Measurements from ENCODE around the gene CARHSP1. TPM values are rescaled to one million over a fixed set of nuclear protein-coding genes. Genes with fewer than 3 reads are reported as not detected.

Gene CARHSP1
- total and polyA plus RNA-seq, 2 of the 8 experiments (the other 6 are each of a cell fraction or from before 2014, with no cell fraction given), result 292 to 300 TPM

DNA sequence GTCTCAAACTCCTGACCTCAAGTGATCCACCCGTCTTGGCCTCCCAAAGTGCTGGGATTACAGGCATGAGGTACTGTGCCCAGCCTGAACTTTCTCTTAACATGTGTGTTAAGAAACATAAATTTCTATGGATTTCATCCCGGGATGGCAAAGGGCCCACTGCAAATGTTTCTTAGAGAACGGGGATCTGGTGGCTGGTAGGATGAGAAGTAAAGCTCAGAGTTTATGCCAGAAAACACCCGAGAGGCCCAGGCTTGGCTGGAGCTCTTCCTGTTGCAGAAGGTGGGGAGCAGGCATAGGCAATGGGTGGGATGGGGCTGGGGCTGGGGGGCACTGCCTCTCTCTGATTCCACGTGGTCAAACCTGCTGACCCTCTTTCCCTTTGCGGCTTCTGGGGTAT, 5.6 kb upstream of the CARHSP1 start:
- Histone ChIP-seq H4K20me1 (replicated peaks in 1 of 2; ENCODE audit: control insufficient read depth in 1 of 2, insufficient read depth in 2 of 2, low read length in 2 of 2) (no peaks in the 10 kb centered on the region), H3K27me3 (replicated peaks in 1 of 4; ENCODE audit: control insufficient read depth in 3 of 4, extremely low read depth in 1 of 4, insufficient read depth in 3 of 4, low read length in 3 of 4) (no peaks in the 10 kb centered on the region), H3K23ac (ENCODE audit: insufficient read length) (no peak overlapping the region), H3K14ac (ENCODE audit: insufficient read length) (no peak overlapping the region), H2BK5ac (ENCODE audit: low read depth, low read length) (no peak overlapping the region), H4K8ac (ENCODE audit: extremely low read depth, insufficient read depth, low read length) (no peak overlapping the region), H3K9me3 (ENCODE audit: insufficient read depth in 2 of 2, low read depth in 1 of 2, low read length in 1 of 2) (no peaks in the 10 kb centered on the region), H2BK15ac (ENCODE audit: low read length) (no peak overlapping the region), H3K36me3 (ENCODE audit: control insufficient read depth in 2 of 4, insufficient read depth in 4 of 4, low read length in 3 of 4) (no peaks in the 10 kb centered on the region), H2AK5ac (ENCODE audit: low read depth, low read length) (no peak overlapping the region), H3K79me1 (ENCODE audit: low read depth, low read length) (no peaks in the 10 kb centered on the region), H3K9ac (replicated peaks in 1 of 4; ENCODE audit: extremely low read depth in 1 of 4, low read depth in 3 of 4, low read length in 3 of 4) (no peak overlapping the region), H3K79me2 (ENCODE audit: control insufficient read depth in 1 of 2, insufficient read depth in 2 of 2, low read length in 2 of 2) (no peaks in the 10 kb centered on the region), H3K4ac (replicated peaks; ENCODE audit: insufficient read length, low read depth, low read length) (no peak overlapping the region), H2BK120ac (replicated peaks; ENCODE audit: low read depth, low read length) (no peak overlapping the region), H3K56ac (replicated peaks; ENCODE audit: insufficient read length, low read depth, low read length) (no peak overlapping the region), H3K4me1 (replicated peaks in 1 of 4; ENCODE audit: control insufficient read depth in 3 of 4, insufficient read depth in 4 of 4, low read length in 3 of 4) (peaks cover 3 to 13% (median 8%) of the 10 kb centered on the region in 4 experiments), H2AFZ (ENCODE audit: low read length) (no peak overlapping the region), H4K5ac (ENCODE audit: insufficient read length, low read depth, low read length) (no peak overlapping the region), H2BK12ac (ENCODE audit: low read depth, low read length) (no peak overlapping the region), H3K27ac (ENCODE audit: low read depth, low read length) (no peak overlapping the region), H2BK20ac (ENCODE audit: low read length) (no peak overlapping the region), H3K18ac (ENCODE audit: extremely low read depth, low read length) (no peak overlapping the region), H4K91ac (replicated peaks; ENCODE audit: insufficient read length, low read length) (no peak overlapping the region), H3K23me2 (ENCODE audit: low read depth, low read length) (peaks cover 2% of the 10 kb centered on the region; the same call in 1 of the 2 replicates), H3K4me2 (ENCODE audit: insufficient read depth in 1 of 2, low read depth in 2 of 2, low read length in 2 of 2) (no peak overlapping the region), H3K4me3 (ENCODE audit: extremely low read depth in 1 of 4, insufficient read depth in 2 of 4, low read depth in 3 of 4, low read length in 4 of 4) (no peak overlapping the region)
- 88% methylated on average over 6 of the region's 6 CpGs; no CpG with 5 or more reads in 1 of the 2 experiments for WGBS, 2 experiments (ENCODE audit: extremely low coverage in 1 of 2, insufficient coverage in 1 of 2, insufficient read length in 1 of 2, insufficient replicate concordance in 2 of 2, low coverage in 1 of 2, low lambda C conversion rate in 2 of 2, missing lambda C conversion rate in 1 of 2)
- ChIA-PET POLR2A (ENCODE audit: partially characterized antibody) (interaction anchor here (1.6 to 29.1 kb wide), 3 partner anchors 10 to 16 kb away, joined by 3 to 456 read pairs (median 7); partner anchors contain the start of gene CARHSP1), CTCF (ENCODE audit: partially characterized antibody) (interaction anchor here (0.6 to 3.3 kb wide), 10 partner anchors 10 to 482 kb away, joined by 3 to 25 read pairs (median 4); no protein-coding TSS in a partner anchor)
- DNase-seq (ENCODE audit: low read depth in 1 of 2, low spot score in 2 of 2) (no peak), FAIRE-seq (no peak)
- TF ChIP-seq EZH2 (IDR thresholded peaks at IDR 0.05; ENCODE audit: low read depth, low read length, severe bottlenecking) (no peak), CHD1 (IDR thresholded peaks at IDR 0.05; ENCODE audit: low read depth, low read length) (no peak), CHD2 (IDR thresholded peaks at IDR 0.05; ENCODE audit: low read length) (no peak), SP1 (IDR thresholded peaks at IDR 0.05; ENCODE audit: low read depth, low read length) (no peak), FOSL1 (IDR thresholded peaks at IDR 0.05; ENCODE audit: insufficient read depth, low read depth, low read length) (no peak), NRF1 (IDR thresholded peaks at IDR 0.05; ENCODE audit: low read depth, low read length) (no peak), BRCA1 (IDR thresholded peaks at IDR 0.05; ENCODE audit: low read depth, low read length) (no peak), GTF2F1 (IDR thresholded peaks at IDR 0.05; ENCODE audit: borderline replicate concordance, low read depth, low read length) (no peak), NANOG (IDR thresholded peaks at IDR 0.05; ENCODE audit: insufficient read depth, low read depth, low read length, poor library complexity, severe bottlenecking) (no peak)
